ENCODE results near the gene KITLG. TPM values are rescaled to one million over a fixed set of nuclear protein-coding genes. Genes with fewer than 3 reads are reported as not detected.

The KITLG gene
- total and polyA plus RNA-seq, 2 of the 8 experiments (the other 6 are each of a cell fraction or from before 2014, with no cell fraction given): 1.3 to 7.8 TPM

DNA sequence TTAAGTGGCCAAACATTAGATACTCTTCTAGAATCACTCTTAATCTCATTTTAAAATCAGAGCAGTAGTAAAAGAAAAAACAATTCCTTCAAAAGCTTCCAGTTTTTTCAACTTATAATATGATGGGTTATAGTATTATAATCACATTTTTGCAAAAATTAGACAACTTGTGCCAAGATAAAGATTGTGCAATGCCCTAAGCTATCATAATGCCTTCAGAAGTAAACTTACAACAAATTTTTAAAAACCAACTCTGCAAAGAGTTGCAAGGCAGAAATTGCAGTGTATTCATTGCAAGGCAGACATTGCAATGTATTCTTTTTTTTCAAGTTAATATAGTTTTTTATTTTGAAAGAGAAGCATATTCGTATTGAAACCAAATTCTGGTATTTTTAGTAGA lies 47.2 kb upstream of the KITLG start:
- no peak overlapping the region for H2AFZ ChIP-seq (ENCODE audit: low read length)
- TF ChIP-seq SP4 (IDR thresholded peaks at IDR 0.05; ENCODE audit: low read length): no peak
- TF ChIP-seq HDAC2 (IDR thresholded peaks at IDR 0.05; ENCODE audit: borderline replicate concordance in 1 of 2, low read depth in 2 of 2, low read length in 2 of 2): no peak
- TF ChIP-seq, protein P1, sequence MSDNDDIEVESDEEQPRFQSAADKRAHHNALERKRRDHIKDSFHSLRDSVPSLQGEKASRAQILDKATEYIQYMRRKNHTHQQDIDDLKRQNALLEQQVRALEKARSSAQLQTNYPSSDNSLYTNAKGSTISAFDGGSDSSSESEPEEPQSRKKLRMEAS (IDR thresholded peaks at IDR 0.05): no peak
- TF ChIP-seq SRF (IDR thresholded peaks at IDR 0.05; ENCODE audit: low read depth, low read length): no peak
- TF ChIP-seq POU5F1 (IDR thresholded peaks at IDR 0.05; ENCODE audit: low read depth, low read length): no peak
- no peak for TF ChIP-seq JUND (IDR thresholded peaks at IDR 0.05; ENCODE audit: low read length)
- TF ChIP-seq GABPA (IDR thresholded peaks at IDR 0.05; ENCODE audit: borderline replicate concordance, insufficient read depth, low read length): no peak
- TF ChIP-seq, protein P2, sequence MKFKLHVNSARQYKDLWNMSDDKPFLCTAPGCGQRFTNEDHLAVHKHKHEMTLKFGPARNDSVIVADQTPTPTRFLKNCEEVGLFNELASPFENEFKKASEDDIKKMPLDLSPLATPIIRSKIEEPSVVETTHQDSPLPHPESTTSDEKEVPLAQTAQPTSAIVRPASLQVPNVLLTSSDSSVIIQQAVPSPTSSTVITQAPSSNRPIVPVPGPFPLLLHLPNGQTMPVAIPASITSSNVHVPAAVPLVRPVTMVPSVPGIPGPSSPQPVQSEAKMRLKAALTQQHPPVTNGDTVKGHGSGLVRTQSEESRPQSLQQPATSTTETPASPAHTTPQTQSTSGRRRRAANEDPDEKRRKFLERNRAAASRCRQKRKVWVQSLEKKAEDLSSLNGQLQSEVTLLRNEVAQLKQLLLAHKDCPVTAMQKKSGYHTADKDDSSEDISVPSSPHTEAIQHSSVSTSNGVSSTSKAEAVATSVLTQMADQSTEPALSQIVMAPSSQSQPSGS (IDR thresholded peaks at IDR 0.05; ENCODE audit: low read length): no peak
- TF ChIP-seq PHF8 (conservative IDR thresholded peaks at IDR 0.05; ENCODE audit: low read depth, low read length): no peak
- no peak overlapping the region for H3K27ac ChIP-seq (ENCODE audit: low read depth, low read length)
- no peak overlapping the region for H4K5ac ChIP-seq (ENCODE audit: insufficient read length, low read depth, low read length)
- H3K23me2 ChIP-seq (ENCODE audit: low read depth, low read length): no peaks in the 10 kb centered on the region
- no peak overlapping the region for H2AK5ac ChIP-seq (ENCODE audit: low read depth, low read length)
- H4K91ac ChIP-seq (replicated peaks; ENCODE audit: insufficient read length, low read length): no peak overlapping the region
- no peaks in the 10 kb centered on the region for H3K79me2 ChIP-seq (ENCODE audit: control insufficient read depth in 1 of 2, insufficient read depth in 2 of 2, low read length in 2 of 2)
- no peak overlapping the region for H2BK20ac ChIP-seq (ENCODE audit: low read length)
- H3K4ac ChIP-seq (replicated peaks; ENCODE audit: insufficient read length, low read depth, low read length): no peak overlapping the region
- H3K9ac ChIP-seq (replicated peaks in 1 of 4; ENCODE audit: extremely low read depth in 1 of 4, low read depth in 3 of 4, low read length in 3 of 4): no peak overlapping the region
- 86% methylated on average over 1 of the region's 1 CpG; no CpG with 5 or more reads in 1 of the 2 experiments for WGBS, 2 experiments (ENCODE audit: extremely low coverage in 1 of 2, insufficient coverage in 1 of 2, insufficient read length in 1 of 2, insufficient replicate concordance in 2 of 2, low coverage in 1 of 2, low lambda C conversion rate in 2 of 2, missing lambda C conversion rate in 1 of 2)
- no peak overlapping the region for H2BK12ac ChIP-seq (ENCODE audit: low read depth, low read length)
- no peak overlapping the region for H3K4me3 ChIP-seq (ENCODE audit: extremely low read depth in 1 of 4, insufficient read depth in 2 of 4, low read depth in 3 of 4, low read length in 4 of 4)
- H3K4me1 ChIP-seq (replicated peaks in 1 of 4; ENCODE audit: control insufficient read depth in 3 of 4, insufficient read depth in 4 of 4, low read length in 3 of 4): peaks cover 0 to 9% (median under 1%) of the 10 kb centered on the region in 4 experiments; a peak in 3 of 7 replicates
- no peak overlapping the region for H3K14ac ChIP-seq (ENCODE audit: insufficient read length)
- no peak overlapping the region for H2BK120ac ChIP-seq (replicated peaks; ENCODE audit: low read depth, low read length)
- no peaks in the 10 kb centered on the region for H3K27me3 ChIP-seq (replicated peaks in 1 of 4; ENCODE audit: control insufficient read depth in 3 of 4, extremely low read depth in 1 of 4, insufficient read depth in 3 of 4, low read length in 3 of 4)
- FAIRE-seq (no peak), DNase-seq (ENCODE audit: low read depth in 1 of 2, low spot score in 2 of 2) (no peak)
- no peak overlapping the region for H3K56ac ChIP-seq (replicated peaks; ENCODE audit: insufficient read length, low read depth, low read length)
- H2BK5ac ChIP-seq (ENCODE audit: low read depth, low read length): no peak overlapping the region
- H3K79me1 ChIP-seq (ENCODE audit: low read depth, low read length): no peaks in the 10 kb centered on the region
- no peak overlapping the region for H3K18ac ChIP-seq (ENCODE audit: extremely low read depth, low read length)
- H4K20me1 ChIP-seq (replicated peaks in 1 of 2; ENCODE audit: control insufficient read depth in 1 of 2, insufficient read depth in 2 of 2, low read length in 2 of 2): no peaks in the 10 kb centered on the region
- H3K23ac ChIP-seq (ENCODE audit: insufficient read length): no peak overlapping the region
- no peaks in the 10 kb centered on the region for H3K36me3 ChIP-seq (ENCODE audit: control insufficient read depth in 2 of 4, insufficient read depth in 4 of 4, low read length in 3 of 4)
- H2BK15ac ChIP-seq (ENCODE audit: low read length): no peak overlapping the region
- H3K4me2 ChIP-seq (ENCODE audit: insufficient read depth in 1 of 2, low read depth in 2 of 2, low read length in 2 of 2): no peak overlapping the region
- POLR2A ChIA-PET (ENCODE audit: partially characterized antibody): no interaction called here
- CTCF ChIA-PET (ENCODE audit: partially characterized antibody): no interaction called here
- no peak overlapping the region for H4K8ac ChIP-seq (ENCODE audit: extremely low read depth, insufficient read depth, low read length)
- no peaks in the 10 kb centered on the region; a peak in 2 of 4 replicates for H3K9me3 ChIP-seq (ENCODE audit: insufficient read depth in 2 of 2, low read depth in 1 of 2, low read length in 1 of 2)
